HepG2 (cell line): ENCODE results near the gene HEMK1. TPM values are rescaled to one million over a fixed set of nuclear protein-coding genes. Genes with fewer than 3 reads are reported as not detected.

ENCODE experiments used
- ATAC-seq: fragments of 200-7000 bp; cut with Tn5 transposase; 3 replicates; pipeline ENCODE4 v1.9.1; 2020; ENCODE audit warnings: mild to moderate bottlenecking, moderate library complexity
- BruUV-seq: library from RNA; stranded (reverse); fragments of 400-500 nt; replicated peaks from 2 replicates; lab custom pipeline; 2021; lab: Mats Ljungman, UMichigan
- CTCF ChIA-PET: fragments of 300-600 bp; formaldehyde crosslinking; extraction: SDS; loops from one replicate; lab custom pipeline; 2021; ENCODE audit warnings: low total read pairs, inconsistent platforms, low intra/inter-chr PET ratio; lab: Yijun Ruan, JAX
- POLR2A ChIA-PET: fragments of 350-600 bp; sonication (Branson Sonifier 250); formaldehyde crosslinking; loops from one replicate; lab custom pipeline; 2020; ENCODE audit warnings: antibody characterized with exemption, inconsistent platforms; lab: Yijun Ruan, JAX
- DNase-seq: peaks from one replicate; pipeline ENCODE4 v3.0.0-alpha.2; 2015; ENCODE audit warnings: low spot score
- FAIRE-seq: peaks from 3 replicates; lab custom pipeline; 2011; peaks lifted over from hg19 to GRCh38; lab: Jason Lieb, UNC
- H2AFZ ChIP-seq: one replicate; pipeline ENCODE4 v1.6.1; 2011; ENCODE audit warnings: low read length, inconsistent platforms
- H3K27ac ChIP-seq: fragments of 300-600 bp; 3 replicates; pipeline ENCODE4 v1.8.0; 2011; ENCODE audit warnings: mixed run types, mild to moderate bottlenecking, mixed read lengths, low read length, inconsistent platforms; ENCODE audit not compliant: insufficient read depth; ENCODE audit errors: extremely low read length
- H3K27me3 ChIP-seq, 2 experiments: fragments of 200-600 bp in 1 of 2; 2 replicates in 1 of 2; 3 replicates in 1 of 2; pipeline versions ENCODE4 v1.6.0 to v1.8.0; 2011; ENCODE audit warnings: low read length in 2 of 2, mild to moderate bottlenecking in 2 of 2, moderate library complexity in 2 of 2, inconsistent platforms in 1 of 2; ENCODE audit not compliant: insufficient read depth in 2 of 2, control insufficient read depth in 1 of 2
- H3K36me3 ChIP-seq, 2 experiments: fragments of 200-600 bp in 1 of 2; replicated peaks in 1 of 2; 2 replicates in 1 of 2; 3 replicates in 1 of 2; pipeline versions ENCODE4 v1.5.1 to v1.8.0; 2011; ENCODE audit warnings: low read length in 2 of 2, inconsistent platforms in 1 of 2; ENCODE audit not compliant: insufficient read depth in 2 of 2, control insufficient read depth in 1 of 2
- H3K4me1 ChIP-seq: 2 replicates; pipeline ENCODE4 v1.5.1; 2012; ENCODE audit warnings: low read length, inconsistent platforms; ENCODE audit not compliant: insufficient read depth
- H3K4me2 ChIP-seq: 2 replicates; pipeline ENCODE4 v1.6.0; 2011; ENCODE audit warnings: low read depth, low read length, inconsistent platforms
- H3K4me3 ChIP-seq, 3 experiments: fragments of 200-600 bp in 1 of 3; sonication (generic), shearing (Covaris generic) in 1 of 3; replicated peaks in 1 of 3; 2 replicates each; pipeline ENCODE4 v1.5.1; 2011 to 2016; ENCODE audit warnings: low read length in 3 of 3, inconsistent platforms in 2 of 3, low read depth in 2 of 3, mild to moderate bottlenecking in 2 of 3, control low read depth in 1 of 3, mixed read lengths in 1 of 3; ENCODE audit not compliant: insufficient read depth in 1 of 3
- H3K79me2 ChIP-seq: one replicate; pipeline ENCODE4 v1.6.1; 2011; ENCODE audit warnings: low read length, inconsistent platforms; ENCODE audit not compliant: insufficient read depth
- H3K9ac ChIP-seq: 2 replicates; pipeline ENCODE4 v1.6.0; 2011; ENCODE audit warnings: mild to moderate bottlenecking, low read depth, low read length, inconsistent platforms; ENCODE audit not compliant: insufficient read depth
- H3K9me3 ChIP-seq: 2 replicates; pipeline ENCODE4 v1.5.1; 2012; ENCODE audit warnings: mild to moderate bottlenecking, low read length
- H4K20me1 ChIP-seq: 2 replicates; pipeline ENCODE4 v1.6.0; 2011; ENCODE audit warnings: inconsistent platforms, mild to moderate bottlenecking, low read length, moderate library complexity; ENCODE audit not compliant: insufficient read depth
- DR1 ChIP-seq: sonication (generic); formaldehyde crosslinking; IDR thresholded peaks from 2 replicates; pipeline ENCODE4 v1.8.0; 2021; ENCODE audit warnings: mild to moderate bottlenecking, missing genetic modification reagents, inconsistent platforms
- IRF1 ChIP-seq: sonication (generic); formaldehyde crosslinking; IDR thresholded peaks from 2 replicates; pipeline ENCODE4 v1.4.0; 2020; ENCODE audit warnings: low read depth, mild to moderate bottlenecking, missing genetic modification reagents
- NRL ChIP-seq: sonication (generic); formaldehyde crosslinking; IDR thresholded peaks from 2 replicates; pipeline ENCODE4 v1.5.0; 2020; ENCODE audit warnings: missing genetic modification reagents, mild to moderate bottlenecking, moderate library complexity, borderline replicate concordance
- RFX1 ChIP-seq: fragments of 450-650 bp; IDR thresholded peaks from 2 replicates; pipeline ENCODE4 v1.6.1; 2017
- ZMYM4 ChIP-seq: sonication (generic); formaldehyde crosslinking; IDR thresholded peaks from 2 replicates; pipeline ENCODE4 v1.8.1; 2023; ENCODE audit warnings: mild to moderate bottlenecking, missing genetic modification reagents
- ZNF101 ChIP-seq: sonication (generic); formaldehyde crosslinking; IDR thresholded peaks from 2 replicates; pipeline ENCODE4 v1.4.0; 2020; ENCODE audit warnings: mild to moderate bottlenecking, low read depth, missing genetic modification reagents, borderline replicate concordance
- ZNF292 ChIP-seq: sonication (generic); formaldehyde crosslinking; IDR thresholded peaks from 2 replicates; pipeline ENCODE4 v1.8.1; 2022; ENCODE audit warnings: mild to moderate bottlenecking, low read depth, missing genetic modification reagents, borderline replicate concordance
- ZNF646 ChIP-seq: sonication (generic); formaldehyde crosslinking; IDR thresholded peaks from 2 replicates; pipeline ENCODE4 v1.9.0; 2021; ENCODE audit warnings: mild to moderate bottlenecking, missing genetic modification reagents
- ZSCAN22 ChIP-seq: sonication (generic); formaldehyde crosslinking; IDR thresholded peaks from 2 replicates; pipeline ENCODE4 v1.4.0; 2020; ENCODE audit warnings: mild to moderate bottlenecking, missing genetic modification reagents
- WGBS: methylation state at CpG from one replicate; pipeline ENCODE4 v1.1.6; 2017; ENCODE audit warnings: low lambda C conversion rate; 5-methylcytosine and 5-hydroxymethylcytosine counted together
- in situ Hi-C: cut with HindIII; loops from 2 replicates; pipeline ENCODE4 v1.10.0; 2017; ENCODE audit warnings: low pct_unique_long_range_greater_than_20kb; ENCODE audit not compliant: extremely low pct_ligation_motif_present
- intact Hi-C: fragments of 100-400 bp; cut with micrococcal nuclease; formaldehyde crosslinking; loops from one replicate; pipeline ENCODE4 v1.10.0; 2022; ENCODE audit not compliant: unreplicated experiment
- polyA plus RNA-seq, 8 experiments: library from polyadenylated mRNA; depleted of rRNA in 3 of 8; stranded (reverse) in 7 of 8; unstranded in 1 of 8; fragments of >200 nt; fragmentation: Illumina TruSeq in 4 of 8; extraction: Trizol in 4 of 8; gene quantifications; 2 replicates each; pipeline versions ENCODE4 v1.2.1 to v1.2.3, GENCODE V29; 2011 to 2016; ENCODE audit warnings: low read depth in 4 of 8, missing spikeins in 1 of 8, mixed read lengths in 1 of 8; ENCODE audit not compliant: insufficient read depth in 1 of 8
- total RNA-seq, 5 experiments: library from RNA; depleted of rRNA; stranded (reverse); fragments of >200 nt; fragmentation: Illumina TruSeq; extraction: Trizol; gene quantifications; 2 replicates each; pipeline ENCODE4 v1.2.3, GENCODE V29; 2016; ENCODE audit warnings: low read depth in 1 of 5

Gene HEMK1
- total and polyA plus RNA-seq, 2 of the 13 experiments (the other 11 are each of a cell fraction or from before 2014, with no cell fraction given): 9.8 to 12.6 TPM

- Histone ChIP-seq H3K36me3 (peaks cover 3 to 16% of the 10 kb centered on the region in 2 experiments), H3K4me1 (no peaks in the 10 kb centered on the region), H2AFZ (no peak overlapping the region), H4K20me1 (peaks cover 3% of the 10 kb centered on the region; the same call in 1 of the 2 replicates), H3K9ac (no peak overlapping the region), H3K4me2 (no peak overlapping the region), H3K27ac (no peak overlapping the region), H3K27me3 (no peaks in the 10 kb centered on the region), H3K4me3 (no peak overlapping the region), H3K79me2 (no peaks in the 10 kb centered on the region), H3K9me3 (no peaks in the 10 kb centered on the region)
- ChIA-PET POLR2A (interaction anchor here (1.1 kb wide), 1 partner anchor 20 kb away, joined by 3 read pairs; the partner anchor contains the start of gene MAPKAPK3), CTCF (no interaction called here)
- DNase-seq (no peak), ATAC-seq (no peak), FAIRE-seq (no peak)
- BruUV-seq: no TSS peak
- in situ Hi-C loops: no loop called here
- 96% methylated on average over 4 of the region's 4 CpGs for WGBS
- intact Hi-C loops: no loop called here
- TF ChIP-seq NRL: no peak
- TF ChIP-seq ZSCAN22 (CRISPR knock-in tag): no peak
- TF ChIP-seq IRF1 (CRISPR knock-in tag): no peak
- TF ChIP-seq ZNF646 (CRISPR knock-in tag): no peak
- no peak for TF ChIP-seq RFX1
- TF ChIP-seq DR1 (CRISPR knock-in tag): no peak
- no peak for TF ChIP-seq ZNF292 (CRISPR knock-in tag)
- TF ChIP-seq ZNF101 (CRISPR knock-in tag): no peak
- no peak for TF ChIP-seq ZMYM4 (CRISPR knock-in tag)
Measured at GRCh38 chr3:50637011-50637410, 67.7 kb downstream of the HEMK1 start.
